Breast epithelium (tissue), 3 donors: ENCODE measurements around the gene ANTXRL.

Experiments
- POLR2AphosphoS5 ChIP-seq, 3 donors: sonication (generic); formaldehyde crosslinking; IDR thresholded peaks; one replicate each; pipeline ENCODE4 v1.6.1; 2017; ENCODE audit warnings: antibody characterized with exemption in 3 of 3
- TF ChIP-seq, protein P1 (sequence below), 3 donors: fragments of 450-650 bp; IDR thresholded peaks; one replicate each; pipeline ENCODE4 v1.5.1; 2016 to 2017; ENCODE audit warnings: antibody characterized with exemption in 3 of 3, mild to moderate bottlenecking in 3 of 3, moderate library complexity in 3 of 3

DNA sequence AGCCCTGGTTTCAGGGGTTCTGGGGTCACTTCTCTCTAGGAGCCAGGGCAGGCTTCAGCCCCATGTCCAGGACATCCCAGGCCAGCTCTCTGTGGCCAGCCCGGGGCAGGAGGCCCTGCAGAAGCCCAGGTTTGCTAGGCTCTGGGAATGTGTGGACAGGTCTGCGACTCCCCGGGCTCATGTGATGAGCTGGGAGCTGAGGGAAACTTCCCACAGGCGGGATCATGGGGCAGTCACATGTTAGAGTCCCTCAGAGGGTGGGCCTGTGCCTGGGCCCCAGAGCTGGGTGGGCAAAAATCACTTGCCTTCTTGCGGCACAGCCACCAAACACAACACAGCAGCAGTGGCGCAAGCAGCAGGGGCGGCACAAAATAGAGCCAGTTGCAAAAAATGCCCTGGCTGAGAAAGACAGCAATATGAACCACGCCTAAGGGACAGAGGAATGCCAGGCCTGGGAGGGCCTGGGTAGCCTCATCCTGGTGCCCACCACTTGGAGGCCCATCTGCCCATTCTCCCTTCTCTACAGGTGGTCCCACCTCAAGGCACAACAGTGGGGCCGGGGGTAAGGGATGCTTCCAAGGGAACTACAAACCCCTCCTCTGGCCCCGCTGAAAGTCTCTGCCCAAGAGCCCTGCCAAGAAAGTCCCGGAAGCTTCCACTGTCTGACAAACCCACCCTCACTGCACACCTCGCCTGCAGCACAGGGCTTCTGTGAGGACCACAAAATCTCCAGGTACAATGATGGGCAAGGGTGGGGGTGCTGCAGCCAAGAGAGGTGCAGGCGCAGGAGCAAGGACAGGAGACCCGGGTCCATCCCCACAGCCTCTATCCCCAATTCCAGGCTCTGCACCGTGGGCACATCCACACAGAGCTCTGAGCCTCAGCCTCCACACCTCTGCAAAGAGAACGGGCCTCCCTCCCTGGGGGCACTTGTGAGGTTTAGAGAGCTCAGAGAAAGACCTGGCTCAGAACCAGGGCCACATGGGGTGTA is 34.6 kb upstream of the ANTXRL start:
- TF ChIP-seq, protein P1, sequence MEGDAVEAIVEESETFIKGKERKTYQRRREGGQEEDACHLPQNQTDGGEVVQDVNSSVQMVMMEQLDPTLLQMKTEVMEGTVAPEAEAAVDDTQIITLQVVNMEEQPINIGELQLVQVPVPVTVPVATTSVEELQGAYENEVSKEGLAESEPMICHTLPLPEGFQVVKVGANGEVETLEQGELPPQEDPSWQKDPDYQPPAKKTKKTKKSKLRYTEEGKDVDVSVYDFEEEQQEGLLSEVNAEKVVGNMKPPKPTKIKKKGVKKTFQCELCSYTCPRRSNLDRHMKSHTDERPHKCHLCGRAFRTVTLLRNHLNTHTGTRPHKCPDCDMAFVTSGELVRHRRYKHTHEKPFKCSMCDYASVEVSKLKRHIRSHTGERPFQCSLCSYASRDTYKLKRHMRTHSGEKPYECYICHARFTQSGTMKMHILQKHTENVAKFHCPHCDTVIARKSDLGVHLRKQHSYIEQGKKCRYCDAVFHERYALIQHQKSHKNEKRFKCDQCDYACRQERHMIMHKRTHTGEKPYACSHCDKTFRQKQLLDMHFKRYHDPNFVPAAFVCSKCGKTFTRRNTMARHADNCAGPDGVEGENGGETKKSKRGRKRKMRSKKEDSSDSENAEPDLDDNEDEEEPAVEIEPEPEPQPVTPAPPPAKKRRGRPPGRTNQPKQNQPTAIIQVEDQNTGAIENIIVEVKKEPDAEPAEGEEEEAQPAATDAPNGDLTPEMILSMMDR (IDR thresholded peaks at IDR 0.05) = no peak
- no peak for TF ChIP-seq POLR2AphosphoS5 (IDR thresholded peaks at IDR 0.05)
